ENCODE measurements around the gene OTOP2.

The OTOP2 gene

DNA sequence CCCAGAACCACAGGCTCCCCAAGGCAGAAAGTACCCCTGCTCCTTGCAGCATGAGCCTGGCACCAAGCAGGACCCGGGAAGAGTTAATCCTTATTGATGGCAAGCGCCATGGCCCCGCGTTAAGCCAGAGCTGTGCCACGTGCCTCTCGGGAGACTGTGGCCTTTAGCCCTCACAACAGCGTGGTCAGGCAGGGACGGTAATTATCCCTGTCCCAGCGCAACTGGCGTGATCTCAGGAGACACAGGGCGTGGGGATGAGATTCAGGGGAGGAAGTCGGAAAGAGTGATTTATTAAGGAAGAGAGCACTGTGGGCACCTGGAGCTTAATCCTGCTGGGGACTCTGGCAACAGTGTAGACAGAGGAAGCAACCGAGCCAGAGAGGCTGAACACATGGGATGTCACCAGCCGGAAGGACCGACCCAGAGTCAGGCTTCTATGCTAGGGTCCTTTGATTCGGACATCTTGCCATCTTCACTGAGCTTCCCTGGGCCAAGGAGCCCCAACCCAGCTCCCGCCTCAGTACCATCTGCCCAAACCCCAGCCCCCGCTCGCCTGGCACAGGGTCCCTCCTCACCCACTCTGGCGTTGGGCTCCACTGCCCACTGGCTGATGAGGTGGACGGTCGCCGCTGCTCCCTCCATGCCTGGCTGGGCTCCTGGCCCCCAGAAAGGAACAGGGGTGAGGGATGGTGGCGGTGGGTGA is 28.5 kb downstream of the OTOP2 start:
- Histone ChIP-seq H3K4me3 (ENCODE audit: low read length) (no peak overlapping the region), H3K4me1 (ENCODE audit: control insufficient read depth, insufficient read depth, low read length) (peaks cover 4% of the 10 kb centered on the region), H3K27ac (ENCODE audit: low read length) (no peak overlapping the region), H3K27me3 (ENCODE audit: control insufficient read depth, insufficient read depth, low read length) (no peaks in the 10 kb centered on the region), H3K9me3 (ENCODE audit: control insufficient read depth, insufficient read depth, low read length) (no peaks in the 10 kb centered on the region), H3K36me3 (ENCODE audit: control insufficient read depth, insufficient read depth, low read length) (no peaks in the 10 kb centered on the region)
- no CpG with 5 or more reads among the region's 24 CpGs for WGBS (ENCODE audit: insufficient coverage, insufficient read length)
- no peak for DNase-seq (ENCODE audit: low read depth, low spot score)

DNA sequence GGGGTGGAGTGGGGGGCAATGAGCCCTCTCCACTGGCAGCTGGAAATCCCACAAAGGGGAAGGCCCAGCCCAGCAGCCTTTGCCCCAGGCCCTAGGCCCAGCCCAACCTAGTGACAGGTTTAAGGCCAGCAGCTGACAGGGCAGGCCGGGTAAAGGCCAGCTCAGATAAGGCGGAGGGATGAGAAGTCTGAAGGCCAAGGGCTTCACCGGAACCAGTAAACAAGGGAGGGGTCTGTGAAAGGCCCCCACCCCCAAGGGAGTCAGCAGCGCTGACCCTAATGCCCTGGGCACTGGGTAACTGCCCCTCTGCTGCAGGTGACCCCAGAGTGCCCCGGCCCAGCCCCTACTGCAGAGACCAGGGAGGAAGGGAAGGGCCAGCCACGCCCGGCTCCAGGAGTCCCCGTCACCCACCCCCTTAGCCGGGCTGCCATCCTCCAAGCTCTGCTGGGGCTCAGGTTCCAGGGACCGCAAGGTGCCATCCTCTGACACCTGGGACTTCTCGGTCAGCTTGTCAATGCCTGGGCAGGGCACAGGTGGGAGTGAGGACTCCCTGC is 29.1 kb downstream of the OTOP2 start:
- WGBS (ENCODE audit: insufficient coverage, insufficient read length): no CpG with 5 or more reads among the region's 11 CpGs
- Histone ChIP-seq H3K4me3 (ENCODE audit: low read length) (no peak overlapping the region), H3K36me3 (ENCODE audit: control insufficient read depth, insufficient read depth, low read length) (no peaks in the 10 kb centered on the region), H3K4me1 (ENCODE audit: control insufficient read depth, insufficient read depth, low read length) (peaks cover 4% of the 10 kb centered on the region), H3K27ac (ENCODE audit: low read length) (no peak overlapping the region), H3K9me3 (ENCODE audit: control insufficient read depth, insufficient read depth, low read length) (no peaks in the 10 kb centered on the region), H3K27me3 (ENCODE audit: control insufficient read depth, insufficient read depth, low read length) (no peaks in the 10 kb centered on the region)
- DNase-seq (ENCODE audit: low read depth, low spot score): no peak

DNA sequence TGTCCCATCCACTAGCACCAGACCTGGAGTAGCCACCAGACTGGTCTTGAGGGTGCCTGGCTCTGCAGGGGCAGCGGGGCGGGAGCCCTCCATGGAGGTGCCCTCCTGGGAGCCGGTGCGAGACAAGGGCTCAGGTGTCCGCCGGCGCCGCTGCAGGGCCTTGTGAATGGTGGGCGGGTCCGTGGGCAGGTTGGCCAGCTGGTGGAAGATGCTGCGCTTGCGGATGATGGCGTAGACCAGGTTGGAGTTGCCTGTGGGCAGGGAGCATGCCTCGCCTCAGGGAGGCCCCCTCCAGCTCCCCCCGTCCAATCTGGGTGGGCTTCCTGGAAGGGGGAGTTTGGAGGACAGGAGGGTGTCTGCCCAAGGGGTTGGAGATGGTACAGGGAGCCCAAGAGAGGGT is 30.0 kb downstream of the OTOP2 start:
- Histone ChIP-seq H3K27me3 (ENCODE audit: control insufficient read depth, insufficient read depth, low read length) (no peaks in the 10 kb centered on the region), H3K27ac (ENCODE audit: low read length) (no peak overlapping the region), H3K4me1 (ENCODE audit: control insufficient read depth, insufficient read depth, low read length) (peaks cover 4% of the 10 kb centered on the region), H3K4me3 (ENCODE audit: low read length) (no peak overlapping the region), H3K9me3 (ENCODE audit: control insufficient read depth, insufficient read depth, low read length) (no peaks in the 10 kb centered on the region), H3K36me3 (ENCODE audit: control insufficient read depth, insufficient read depth, low read length) (no peaks in the 10 kb centered on the region)
- no CpG with 5 or more reads among the region's 15 CpGs for WGBS (ENCODE audit: insufficient coverage, insufficient read length)
- DNase-seq (ENCODE audit: low read depth, low spot score): no peak

DNA sequence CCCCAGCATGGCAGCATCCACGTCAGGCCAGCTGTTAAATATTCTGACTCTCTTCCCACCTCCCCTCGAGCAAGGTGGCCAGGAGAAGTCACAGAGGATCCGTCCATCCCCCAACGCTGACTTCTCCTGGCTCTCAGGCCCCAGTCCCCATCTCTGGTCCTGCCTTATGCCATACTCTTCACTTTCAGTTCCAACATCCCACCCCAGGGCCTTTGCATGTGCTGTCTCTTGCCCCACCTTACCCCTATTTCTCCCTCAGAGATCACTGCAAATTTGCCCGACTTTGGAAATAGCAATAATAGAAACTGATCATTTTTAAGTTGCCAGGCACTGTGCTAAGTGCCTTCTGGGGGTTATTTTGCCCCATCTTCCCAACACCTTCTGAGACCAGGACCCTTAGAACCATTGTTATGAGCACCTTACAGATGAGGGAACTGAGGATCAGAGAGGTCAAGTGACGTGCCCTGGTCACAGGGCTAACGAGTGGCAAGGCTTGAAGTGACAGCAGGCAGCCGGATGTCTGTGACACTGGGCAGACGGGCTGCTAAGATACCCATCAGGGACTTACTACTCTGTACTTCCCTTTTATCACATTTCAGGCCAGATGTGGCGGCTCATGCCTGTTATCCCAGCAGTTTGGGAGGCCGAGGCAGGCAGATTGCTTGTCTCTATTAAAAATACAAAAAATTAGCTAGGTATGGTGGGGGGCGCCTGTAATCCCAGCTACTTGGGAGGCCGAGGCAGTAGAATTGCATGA is 30.8 kb downstream of the OTOP2 start:
- WGBS (ENCODE audit: insufficient coverage, insufficient read length): no CpG with 5 or more reads among the region's 13 CpGs

DNA sequence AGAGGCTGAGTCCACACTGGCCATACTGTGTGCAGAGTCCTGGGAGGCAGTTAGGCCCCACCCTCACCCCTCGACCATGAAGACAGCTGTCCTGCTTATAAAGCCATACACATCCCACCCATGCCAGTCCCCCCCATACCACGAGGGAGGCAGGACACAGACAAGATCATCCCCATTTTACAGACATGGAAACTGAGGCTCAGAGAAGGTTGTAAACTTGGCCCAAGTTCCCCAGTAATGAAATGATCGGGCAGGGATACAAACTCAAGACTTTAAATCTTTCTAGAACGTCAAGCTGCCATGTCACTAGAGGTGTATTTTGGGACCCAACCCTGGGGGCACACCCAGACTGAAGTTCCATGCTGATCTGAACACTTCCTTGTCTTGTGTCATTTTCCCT is 32.0 kb downstream of the OTOP2 start:
- H3K36me3 ChIP-seq (ENCODE audit: control insufficient read depth, insufficient read depth, low read length): no peaks in the 10 kb centered on the region
- peaks cover 4% of the 10 kb centered on the region; the same call in 1 of the 2 replicates for H3K4me1 ChIP-seq (ENCODE audit: control insufficient read depth, insufficient read depth, low read length)
- no peaks in the 10 kb centered on the region for H3K27me3 ChIP-seq (ENCODE audit: control insufficient read depth, insufficient read depth, low read length)
- H3K9me3 ChIP-seq (ENCODE audit: control insufficient read depth, insufficient read depth, low read length): no peaks in the 10 kb centered on the region
- DNase-seq (ENCODE audit: low read depth, low spot score): no peak
- no peak overlapping the region for H3K27ac ChIP-seq (ENCODE audit: low read length)
- H3K4me3 ChIP-seq (ENCODE audit: low read length): no peak overlapping the region
- WGBS (ENCODE audit: insufficient coverage, insufficient read length): no CpG with 5 or more reads among the region's 4 CpGs

More for the DNA sequence above, 30.8 kb downstream of the OTOP2 start:
- peaks cover 4% of the 10 kb centered on the region for H3K4me1 ChIP-seq (ENCODE audit: control insufficient read depth, insufficient read depth, low read length)
- no peaks in the 10 kb centered on the region for H3K9me3 ChIP-seq (ENCODE audit: control insufficient read depth, insufficient read depth, low read length)
- no peak for DNase-seq (ENCODE audit: low read depth, low spot score)
- H3K27ac ChIP-seq (ENCODE audit: low read length): no peak overlapping the region
- no peaks in the 10 kb centered on the region for H3K36me3 ChIP-seq (ENCODE audit: control insufficient read depth, insufficient read depth, low read length)
- H3K27me3 ChIP-seq (ENCODE audit: control insufficient read depth, insufficient read depth, low read length): no peaks in the 10 kb centered on the region
- no peak overlapping the region for H3K4me3 ChIP-seq (ENCODE audit: low read length)

DNA sequence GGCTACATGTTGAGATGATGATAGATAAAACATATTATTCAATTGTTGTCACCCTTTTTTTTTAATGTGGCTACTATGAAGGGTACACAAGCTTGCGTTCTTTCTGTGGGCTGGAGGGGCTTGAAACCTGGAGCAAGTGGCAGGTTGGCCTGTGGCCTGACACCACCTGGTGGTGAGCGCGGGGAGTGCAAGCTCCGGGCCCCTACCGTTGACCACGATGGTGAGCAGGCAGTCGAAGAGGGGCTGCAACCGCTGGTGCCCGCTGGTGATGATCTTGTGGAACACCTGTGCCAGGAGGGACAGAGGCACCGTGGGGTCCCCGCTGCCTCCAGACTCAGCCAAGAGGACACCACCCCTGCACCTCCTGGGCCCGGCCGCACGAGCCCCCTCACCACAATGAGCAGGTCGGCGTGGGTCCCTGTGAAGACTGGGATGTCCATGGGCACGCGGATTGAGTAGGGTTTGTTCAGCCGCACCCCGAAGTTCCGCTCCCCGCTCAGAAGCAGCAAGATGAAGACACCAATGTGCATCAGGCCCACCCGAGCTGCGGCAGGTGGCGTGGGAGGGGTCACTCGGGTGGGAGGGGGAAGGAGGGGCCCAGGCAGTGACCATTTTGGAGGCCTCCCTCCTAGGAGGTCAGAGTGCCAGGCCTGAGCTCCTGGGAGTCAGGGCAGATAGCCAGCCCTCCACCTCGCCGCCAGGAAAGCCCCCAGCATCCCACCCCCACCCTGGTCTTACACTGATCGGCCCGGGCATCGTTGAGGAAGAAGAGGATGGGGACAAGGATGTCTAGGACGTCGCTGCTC is 34.1 kb downstream of the OTOP2 start:
- H3K27me3 ChIP-seq (ENCODE audit: control insufficient read depth, insufficient read depth, low read length): no peaks in the 10 kb centered on the region
- no peak for DNase-seq (ENCODE audit: low read depth, low spot score)
- no peaks in the 10 kb centered on the region for H3K36me3 ChIP-seq (ENCODE audit: control insufficient read depth, insufficient read depth, low read length)
- peaks cover 2% of the 10 kb centered on the region; the same call in 1 of the 2 replicates for H3K4me1 ChIP-seq (ENCODE audit: control insufficient read depth, insufficient read depth, low read length)
- WGBS (ENCODE audit: insufficient coverage, insufficient read length): no CpG with 5 or more reads among the region's 33 CpGs
- no peak overlapping the region for H3K27ac ChIP-seq (ENCODE audit: low read length)
- no peak overlapping the region for H3K4me3 ChIP-seq (ENCODE audit: low read length)
- H3K9me3 ChIP-seq (ENCODE audit: control insufficient read depth, insufficient read depth, low read length): no peaks in the 10 kb centered on the region

DNA sequence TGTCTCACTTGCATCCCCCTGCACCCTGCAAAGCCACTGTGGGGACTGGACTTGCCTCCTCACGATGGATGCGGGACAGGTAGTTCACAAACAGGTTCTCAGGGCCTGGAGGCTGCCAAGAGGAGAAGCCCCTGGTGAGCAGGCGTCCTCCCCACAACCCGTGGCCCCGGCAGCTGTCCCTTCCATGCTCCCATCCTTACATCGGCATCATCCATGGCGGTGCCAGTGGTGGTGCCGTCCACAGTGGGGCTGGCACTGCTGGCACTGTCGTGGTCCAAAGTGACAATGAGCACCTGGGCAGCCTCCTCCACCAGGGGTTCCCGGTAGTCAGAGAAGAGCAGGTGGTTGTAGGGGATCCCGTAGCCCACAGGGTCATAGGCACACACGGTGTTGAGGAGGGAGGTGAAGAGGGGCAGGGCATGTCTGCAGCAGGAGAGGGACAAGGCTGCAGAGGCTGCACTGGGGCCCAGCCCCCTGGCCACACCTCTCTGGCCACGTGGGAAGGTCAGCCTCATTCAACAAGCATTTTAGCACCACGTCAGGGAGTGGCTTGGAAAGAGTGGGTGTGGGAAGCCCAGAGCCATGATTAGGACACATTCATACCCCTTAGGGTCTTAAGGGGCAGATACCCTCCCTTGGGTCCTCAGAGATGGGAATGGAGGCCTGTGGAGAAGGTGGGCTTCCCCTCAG is 35.9 kb downstream of the OTOP2 start:
- no peak overlapping the region for H3K27ac ChIP-seq (ENCODE audit: low read length)
- no CpG with 5 or more reads among the region's 14 CpGs for WGBS (ENCODE audit: insufficient coverage, insufficient read length)
- H3K4me3 ChIP-seq (ENCODE audit: low read length): no peak overlapping the region
- no peaks in the 10 kb centered on the region for H3K9me3 ChIP-seq (ENCODE audit: control insufficient read depth, insufficient read depth, low read length)
- no peak for DNase-seq (ENCODE audit: low read depth, low spot score)
- H3K36me3 ChIP-seq (ENCODE audit: control insufficient read depth, insufficient read depth, low read length): no peaks in the 10 kb centered on the region
- no peaks in the 10 kb centered on the region for H3K27me3 ChIP-seq (ENCODE audit: control insufficient read depth, insufficient read depth, low read length)
- peaks cover 2% of the 10 kb centered on the region; the same call in 1 of the 2 replicates for H3K4me1 ChIP-seq (ENCODE audit: control insufficient read depth, insufficient read depth, low read length)

DNA sequence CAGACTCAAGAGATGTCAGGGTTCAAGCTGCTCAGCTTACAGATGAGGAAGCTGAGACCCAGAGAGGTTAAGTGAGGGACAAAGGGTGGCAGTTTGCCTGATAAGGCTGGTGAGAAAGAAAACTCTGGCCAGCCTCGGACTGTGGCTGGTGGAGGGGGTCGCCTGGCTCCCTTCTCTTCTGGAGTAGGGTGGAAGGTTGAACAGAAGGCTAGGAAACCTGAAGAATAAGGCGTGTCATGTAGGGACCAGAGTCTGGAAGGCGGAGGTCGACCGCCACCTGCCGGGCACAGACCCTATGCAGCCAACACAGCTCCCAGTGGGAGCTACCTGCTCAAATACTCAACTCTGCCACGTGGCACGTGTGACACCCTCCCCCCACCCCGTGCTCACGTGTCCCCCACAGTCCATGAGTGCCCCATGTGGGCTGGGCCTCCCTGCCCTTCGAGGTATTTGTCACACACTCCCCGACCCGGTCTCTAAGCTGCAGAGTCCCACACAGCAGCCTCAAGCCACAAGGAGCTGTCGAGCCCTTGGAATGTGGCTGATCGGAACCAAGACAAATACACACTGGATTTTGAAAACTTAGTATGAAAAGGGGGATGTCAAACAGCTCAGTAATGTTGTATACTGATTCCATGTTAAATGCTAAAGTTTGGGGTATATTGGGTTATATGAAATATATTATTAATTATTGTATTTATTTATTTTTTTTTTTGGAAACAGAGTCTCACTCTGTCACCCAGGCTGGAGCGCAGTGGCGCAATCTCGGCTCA is 36.7 kb downstream of the OTOP2 start:
- Histone ChIP-seq H3K27me3 (ENCODE audit: control insufficient read depth, insufficient read depth, low read length) (no peaks in the 10 kb centered on the region), H3K27ac (ENCODE audit: low read length) (no peak overlapping the region), H3K4me3 (ENCODE audit: low read length) (no peak overlapping the region), H3K9me3 (ENCODE audit: control insufficient read depth, insufficient read depth, low read length) (no peaks in the 10 kb centered on the region), H3K4me1 (ENCODE audit: control insufficient read depth, insufficient read depth, low read length) (peaks cover 2% of the 10 kb centered on the region; the same call in 1 of the 2 replicates), H3K36me3 (ENCODE audit: control insufficient read depth, insufficient read depth, low read length) (no peaks in the 10 kb centered on the region)
- no peak for DNase-seq (ENCODE audit: low read depth, low spot score)
- no CpG with 5 or more reads among the region's 19 CpGs for WGBS (ENCODE audit: insufficient coverage, insufficient read length)

DNA sequence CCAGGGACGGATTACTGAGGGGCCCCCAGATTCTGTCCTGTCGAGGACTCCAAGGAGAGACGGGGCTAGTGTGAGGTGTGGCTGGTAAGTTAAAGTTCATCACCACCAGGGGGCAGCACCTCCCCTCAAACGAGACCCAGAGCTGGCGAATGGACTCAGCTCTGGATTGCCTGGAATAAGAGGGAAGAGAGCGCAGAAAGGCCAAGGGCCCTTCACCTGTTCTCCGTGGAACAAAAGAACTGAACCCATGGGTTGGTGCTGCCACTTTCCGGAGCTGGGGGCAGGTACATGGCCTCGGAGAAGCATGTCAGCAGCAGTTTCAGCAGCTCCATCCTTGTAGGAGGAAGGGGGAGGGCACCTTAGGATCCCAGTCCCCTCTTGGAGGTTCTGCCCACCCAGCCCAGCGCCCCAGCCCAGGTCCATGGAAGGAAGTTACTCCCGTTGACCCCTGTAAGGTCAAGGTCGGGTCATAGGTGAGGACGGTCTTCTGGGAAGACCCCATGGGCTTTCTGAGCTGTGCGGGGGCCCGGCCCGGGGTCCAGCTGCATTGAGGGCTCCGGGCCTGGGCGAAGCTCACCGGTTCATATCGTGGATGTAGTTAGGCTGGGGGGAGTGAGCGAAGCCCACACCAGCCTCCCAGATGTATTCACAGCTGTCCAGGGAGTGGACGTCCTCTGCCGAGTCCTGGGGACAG is 37.7 kb downstream of the OTOP2 start:
- H3K4me1 ChIP-seq (ENCODE audit: control insufficient read depth, insufficient read depth, low read length): peaks cover 2% of the 10 kb centered on the region; the same call in 1 of the 2 replicates
- H3K27me3 ChIP-seq (ENCODE audit: control insufficient read depth, insufficient read depth, low read length): no peaks in the 10 kb centered on the region
- H3K4me3 ChIP-seq (ENCODE audit: low read length): no peak overlapping the region
- no peaks in the 10 kb centered on the region for H3K9me3 ChIP-seq (ENCODE audit: control insufficient read depth, insufficient read depth, low read length)
- no CpG with 5 or more reads among the region's 23 CpGs for WGBS (ENCODE audit: insufficient coverage, insufficient read length)
- no peaks in the 10 kb centered on the region for H3K36me3 ChIP-seq (ENCODE audit: control insufficient read depth, insufficient read depth, low read length)
- H3K27ac ChIP-seq (ENCODE audit: low read length): no peak overlapping the region
- DNase-seq (ENCODE audit: low read depth, low spot score): no peak

Data from iPS DF 6.9 (cell line).